ENCODE measurements around the gene S1PR1. TPM values are rescaled to one million over a fixed set of nuclear protein-coding genes. Genes with fewer than 3 reads are reported as not detected.
A peak's percentile ranks its signal among the peaks of the same experiment; 100 is the strongest.
"Not testable (repeated sequence)": the region's sequence is repeated elsewhere in the genome, so short reads cannot be mapped to it uniquely, and the experiment has no call there.

The S1PR1 gene
- total RNA-seq (100 to 1,000 TPM; 157 to 226 TPM), total RNA-seq (130 to 583 reads per million in 2 donors)

GRCh38 chr1:101236516-101237228 is at the start of gene S1PR1:
TSS of gene S1PR1 (plus strand) at chr1:101237019. CDS start at chr1:101238985, 1,966 bp downstream.
- peak; percentile 59 to 73 (median 66) for DNase-seq
- H3K4me3 Mint-ChIP-seq = peak within 1 kb of the TSS; percentile 100
- H3K4me1 Mint-ChIP-seq = peaks cover 48% of the 10 kb centered on the region
- H3K9me3 ChIP-seq (ENCODE audit: control insufficient read depth, low read length, poor library complexity, severe bottlenecking) = no peaks in the 10 kb centered on the region
- H3K27me3 Mint-ChIP-seq = no peaks in the 10 kb centered on the region
- peaks cover 23% of the 10 kb centered on the region for H3K36me3 Mint-ChIP-seq (ENCODE audit: low read depth)
- peak within 1 kb of the TSS; percentile 100 for H3K27ac Mint-ChIP-seq
- peak; percentile 59 for ATAC-seq

DNA sequence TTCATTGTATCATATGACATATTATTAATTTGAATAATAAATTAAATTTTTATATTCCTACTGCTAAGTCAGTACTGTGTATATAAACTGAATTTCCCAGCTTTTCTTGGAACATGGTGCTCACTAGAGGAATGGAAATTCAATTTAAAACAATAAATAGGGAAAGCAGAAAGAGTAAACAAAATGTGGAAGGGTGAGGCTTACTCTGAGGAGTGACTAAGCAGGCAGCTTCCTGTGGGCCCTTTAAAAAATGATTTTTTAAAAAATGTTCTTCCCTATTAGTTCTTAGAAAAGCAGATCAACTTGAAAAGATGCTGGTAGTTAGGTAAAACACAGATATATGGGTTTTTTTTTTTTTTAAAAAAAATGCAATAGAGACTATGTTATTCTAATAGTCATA is 49.5 kb upstream of the S1PR1 start:
- ATAC-seq (no peak), DNase-seq (no peak)
- no peaks in the 10 kb centered on the region for H3K36me3 Mint-ChIP-seq (ENCODE audit: low read depth)
- peaks cover 19% of the 10 kb centered on the region for H3K4me1 Mint-ChIP-seq
- H3K27me3 Mint-ChIP-seq = no peaks in the 10 kb centered on the region
- H3K9me3 ChIP-seq (ENCODE audit: control insufficient read depth, low read length, poor library complexity, severe bottlenecking) = no peaks in the 10 kb centered on the region
- H3K4me3 Mint-ChIP-seq = no peak overlapping the region
- H3K27ac Mint-ChIP-seq = no peak overlapping the region

DNA sequence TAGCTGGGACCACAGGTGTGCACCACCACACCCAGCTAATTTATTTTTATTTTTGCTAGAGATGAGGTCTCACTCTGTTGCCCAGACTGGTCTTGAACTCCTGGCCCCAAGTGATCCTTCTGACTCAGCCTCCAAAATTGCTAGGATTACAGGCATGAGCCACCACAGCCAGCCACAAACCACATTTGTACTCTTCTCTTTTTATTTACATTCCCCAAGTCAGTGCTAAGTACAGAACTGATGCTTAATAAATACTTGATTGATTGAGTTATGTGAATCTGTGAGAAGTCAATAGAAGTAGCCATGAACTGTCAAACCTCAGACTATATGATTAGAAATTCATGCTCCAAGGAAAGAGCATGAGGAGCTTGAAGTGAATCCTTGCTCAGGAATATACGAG is 48.5 kb upstream of the S1PR1 start:
- Mint-ChIP-seq H3K4me3 (no peak overlapping the region), H3K36me3 (ENCODE audit: low read depth) (peaks cover 2% of the 10 kb centered on the region), H3K27me3 (no peaks in the 10 kb centered on the region), H3K27ac (no peak overlapping the region), H3K4me1 (peaks cover 19% of the 10 kb centered on the region)
- DNase-seq (no peak), ATAC-seq (no peak)
- no peaks in the 10 kb centered on the region for H3K9me3 ChIP-seq (ENCODE audit: control insufficient read depth, low read length, poor library complexity, severe bottlenecking)

GRCh38 chr1:101188968-101189367 is 47.9 kb upstream of the S1PR1 start:
- peaks cover 16% of the 10 kb centered on the region for H3K4me1 Mint-ChIP-seq
- not testable (repeated sequence) for DNase-seq; H3K36me3 Mint-ChIP-seq (ENCODE audit: low read depth); H3K27me3 Mint-ChIP-seq; ATAC-seq; H3K9me3 ChIP-seq (ENCODE audit: control insufficient read depth, low read length, poor library complexity, severe bottlenecking); H3K27ac Mint-ChIP-seq; H3K4me3 Mint-ChIP-seq

DNA sequence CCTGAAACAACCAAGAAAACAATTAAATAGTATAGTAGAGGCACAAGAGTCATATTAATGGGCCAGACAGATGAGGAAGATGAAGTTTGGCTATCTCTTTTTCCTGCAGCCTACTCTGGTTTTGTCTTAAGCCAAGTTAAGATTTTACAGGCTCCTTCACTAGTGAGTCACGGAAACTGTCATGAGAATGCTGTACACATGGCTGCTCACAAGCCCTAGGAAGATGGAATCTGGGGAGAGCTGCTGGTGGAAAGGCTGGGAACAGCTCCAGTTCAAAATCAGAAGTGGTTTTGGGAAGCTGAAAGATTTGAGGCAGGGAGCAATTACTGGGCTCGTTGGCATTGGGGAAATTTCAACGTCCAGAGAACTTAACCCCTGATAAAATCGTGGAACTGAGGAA is 46.4 kb upstream of the S1PR1 start:
- H3K27ac Mint-ChIP-seq = peak overlapping the region; percentile 22
- ATAC-seq = no peak
- no peaks in the 10 kb centered on the region for H3K27me3 Mint-ChIP-seq
- H3K36me3 Mint-ChIP-seq (ENCODE audit: low read depth) = peaks cover 2% of the 10 kb centered on the region
- H3K9me3 ChIP-seq (ENCODE audit: control insufficient read depth, low read length, poor library complexity, severe bottlenecking) = no peaks in the 10 kb centered on the region
- no peak overlapping the region for H3K4me3 Mint-ChIP-seq
- H3K4me1 Mint-ChIP-seq = peaks cover 16% of the 10 kb centered on the region
- DNase-seq = no peak

- H3K27me3 Mint-ChIP-seq = no peaks in the 10 kb centered on the region
- H3K36me3 Mint-ChIP-seq (ENCODE audit: low read depth) = peaks cover 2% of the 10 kb centered on the region
- H3K9me3 ChIP-seq (ENCODE audit: control insufficient read depth, low read length, poor library complexity, severe bottlenecking) = no peaks in the 10 kb centered on the region
- H3K27ac Mint-ChIP-seq = no peak overlapping the region
- no peak overlapping the region for H3K4me3 Mint-ChIP-seq
- ATAC-seq (no peak), DNase-seq (no peak)
- peaks cover 16% of the 10 kb centered on the region for H3K4me1 Mint-ChIP-seq
Observed at GRCh38 chr1:101191049-101191448, 45.8 kb upstream of the S1PR1 start.

DNA sequence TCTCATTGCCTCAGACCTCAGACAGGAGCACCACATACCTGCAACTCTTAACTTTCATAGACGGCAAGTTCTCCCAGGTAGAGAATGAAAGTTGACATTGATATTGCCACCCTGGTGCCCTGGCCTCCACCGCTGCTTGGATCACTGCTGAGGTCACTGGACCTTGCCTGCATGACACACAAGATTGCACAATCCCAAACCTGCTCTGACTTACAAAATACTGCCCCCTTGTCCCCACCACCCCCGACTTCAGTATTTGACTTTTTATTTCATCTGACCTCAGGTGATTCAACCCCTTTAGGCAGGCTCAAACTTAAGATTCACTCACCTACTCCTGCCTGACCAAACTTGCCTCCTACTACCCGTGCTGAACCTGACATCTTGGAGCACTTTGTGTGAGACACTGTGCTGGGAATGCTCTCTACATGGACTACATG is 43.1 kb upstream of the S1PR1 start:
- DNase-seq (no peak), ATAC-seq (no peak)
- H3K4me1 Mint-ChIP-seq = peaks cover 3% of the 10 kb centered on the region
- H3K4me3 Mint-ChIP-seq = no peak overlapping the region
- H3K27ac Mint-ChIP-seq = no peak overlapping the region
- H3K9me3 ChIP-seq (ENCODE audit: control insufficient read depth, low read length, poor library complexity, severe bottlenecking) = no peaks in the 10 kb centered on the region
- H3K36me3 Mint-ChIP-seq (ENCODE audit: low read depth) = peaks cover 2% of the 10 kb centered on the region
- H3K27me3 Mint-ChIP-seq = no peaks in the 10 kb centered on the region

- Mint-ChIP-seq H3K4me3 (no peak overlapping the region), H3K4me1 (peaks cover 8% of the 10 kb centered on the region), H3K36me3 (ENCODE audit: low read depth) (peaks cover 2% of the 10 kb centered on the region), H3K27me3 (no peaks in the 10 kb centered on the region), H3K27ac (no peak overlapping the region)
- DNase-seq (no peak), ATAC-seq (no peak)
- no peaks in the 10 kb centered on the region for H3K9me3 ChIP-seq (ENCODE audit: control insufficient read depth, low read length, poor library complexity, severe bottlenecking)
Observed at GRCh38 chr1:101194746-101195145, 42.1 kb upstream of the S1PR1 start.

DNA sequence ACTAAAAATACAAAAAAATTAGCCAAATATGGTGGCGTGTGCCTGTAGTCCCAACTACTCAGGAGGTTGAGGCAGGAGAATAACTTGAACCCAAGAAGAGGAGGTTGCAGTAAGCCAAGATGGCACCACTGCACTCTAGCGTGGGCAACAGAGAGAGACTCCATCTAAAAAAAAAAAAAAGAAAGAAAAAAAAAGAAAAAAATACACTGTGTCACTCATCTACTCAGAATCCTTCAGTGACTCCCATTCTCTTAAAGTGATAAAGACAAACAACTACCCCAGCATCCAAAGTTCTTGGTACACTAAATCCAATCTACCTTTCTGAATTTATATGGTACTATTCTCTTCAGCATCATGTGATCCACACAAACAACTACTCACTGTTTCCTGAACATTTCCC is 40.2 kb upstream of the S1PR1 start:
- H3K9me3 ChIP-seq (ENCODE audit: control insufficient read depth, low read length, poor library complexity, severe bottlenecking) = no peaks in the 10 kb centered on the region
- DNase-seq (no peak), ATAC-seq (no peak)
- no peak overlapping the region for H3K4me3 Mint-ChIP-seq
- H3K4me1 Mint-ChIP-seq = peaks cover 9% of the 10 kb centered on the region
- H3K27ac Mint-ChIP-seq = no peak overlapping the region
- peaks cover 5% of the 10 kb centered on the region for H3K36me3 Mint-ChIP-seq (ENCODE audit: low read depth)
- H3K27me3 Mint-ChIP-seq = peaks cover 5% of the 10 kb centered on the region

GRCh38 chr1:101198842-101199636 is 37.8 kb upstream of the S1PR1 start:
- no peak overlapping the region for H3K27ac Mint-ChIP-seq
- H3K27me3 Mint-ChIP-seq = peaks cover 5% of the 10 kb centered on the region
- no peaks in the 10 kb centered on the region for H3K9me3 ChIP-seq (ENCODE audit: control insufficient read depth, low read length, poor library complexity, severe bottlenecking)
- no peak for DNase-seq
- no peak overlapping the region for H3K4me3 Mint-ChIP-seq
- ATAC-seq = no peak
- H3K36me3 Mint-ChIP-seq (ENCODE audit: low read depth) = peaks cover 3% of the 10 kb centered on the region
- peaks cover 9% of the 10 kb centered on the region for H3K4me1 Mint-ChIP-seq

GRCh38 chr1:101199637-101199982 is 37.2 kb upstream of the S1PR1 start:
- no peak overlapping the region for H3K4me3 Mint-ChIP-seq
- DNase-seq (no peak), ATAC-seq (no peak)
- no peak overlapping the region for H3K27ac Mint-ChIP-seq
- H3K36me3 Mint-ChIP-seq (ENCODE audit: low read depth) = peaks cover 3% of the 10 kb centered on the region
- peaks cover 5% of the 10 kb centered on the region for H3K27me3 Mint-ChIP-seq
- H3K4me1 Mint-ChIP-seq = peaks cover 9% of the 10 kb centered on the region
- H3K9me3 ChIP-seq (ENCODE audit: control insufficient read depth, low read length, poor library complexity, severe bottlenecking) = no peaks in the 10 kb centered on the region

GRCh38 chr1:101200513-101200912 is 36.3 kb upstream of the S1PR1 start:
- H3K36me3 Mint-ChIP-seq (ENCODE audit: low read depth) = peaks cover 3% of the 10 kb centered on the region
- H3K4me1 Mint-ChIP-seq = peaks cover 9% of the 10 kb centered on the region
- no peak overlapping the region for H3K4me3 Mint-ChIP-seq
- no peak for ATAC-seq
- peaks cover 5% of the 10 kb centered on the region for H3K27me3 Mint-ChIP-seq
- H3K9me3 ChIP-seq (ENCODE audit: control insufficient read depth, low read length, poor library complexity, severe bottlenecking) = no peaks in the 10 kb centered on the region
- H3K27ac Mint-ChIP-seq = no peak overlapping the region
- no peak for DNase-seq

- H3K27ac Mint-ChIP-seq = no peak overlapping the region
- H3K9me3 ChIP-seq (ENCODE audit: control insufficient read depth, low read length, poor library complexity, severe bottlenecking) = no peaks in the 10 kb centered on the region
- H3K4me3 Mint-ChIP-seq = no peak overlapping the region
- H3K36me3 Mint-ChIP-seq (ENCODE audit: low read depth) = peaks cover 3% of the 10 kb centered on the region
- H3K4me1 Mint-ChIP-seq = peaks cover 8% of the 10 kb centered on the region
- peaks cover 5% of the 10 kb centered on the region for H3K27me3 Mint-ChIP-seq
- DNase-seq = no peak
- ATAC-seq = no peak
Observed at GRCh38 chr1:101203820-101204540, 32.8 kb upstream of the S1PR1 start.
